GM12891 (cell line): Measurements from ENCODE around the gene OR2C1.

Experiments
- PAX5 ChIP-seq: IDR thresholded peaks from 2 replicates; pipeline ENCODE4 v1.6.1; 2011; ENCODE audit warnings: low read length, moderate library complexity, mild to moderate bottlenecking; ENCODE audit not compliant: insufficient read depth, severe bottlenecking
- POLR2A ChIP-seq: IDR thresholded peaks from 2 replicates; pipeline ENCODE4 v1.6.1; 2011; ENCODE audit warnings: low read depth, low read length, control low read depth
- POLR2AphosphoS5 ChIP-seq: IDR thresholded peaks from 2 replicates; pipeline ENCODE4 v1.6.1; 2011; ENCODE audit warnings: low read depth, low read length, control low read depth
- POU2F2 ChIP-seq: IDR thresholded peaks from 2 replicates; pipeline ENCODE4 v1.6.1; 2011; ENCODE audit warnings: low read depth, mild to moderate bottlenecking, control low read depth, low read length, moderate library complexity
- SPI1 ChIP-seq: IDR thresholded peaks from 2 replicates; pipeline ENCODE4 v1.6.1; 2011; ENCODE audit warnings: low read depth, low read length, control low read depth
- TAF1 ChIP-seq: IDR thresholded peaks from 2 replicates; pipeline ENCODE4 v1.6.1; 2011; ENCODE audit warnings: low read depth, low read length, control low read depth

- peak; percentile 63; the same call in 1 of the 2 replicates for TF ChIP-seq POLR2AphosphoS5
- peak; percentile 69 for TF ChIP-seq POLR2A
- TF ChIP-seq TAF1: peak; percentile 50
- TF ChIP-seq POU2F2: no peak
- no peak for TF ChIP-seq SPI1
- no peak for TF ChIP-seq PAX5
These were observed 9.2 kb downstream of the OR2C1 start for GRCh38 chr16:3364774-3365427.
